Measurements from ENCODE around the gene ERP27. TPM values are rescaled to one million over a fixed set of nuclear protein-coding genes. Genes with fewer than 3 reads are reported as not detected.

Gene ERP27
- total RNA-seq, 1 donor from 2014 or later: 0.13 TPM

GRCh38 chr12:14879222-14879933 lies 59.0 kb downstream of the ERP27 start:
- Histone ChIP-seq H3K36me3 (ENCODE audit: control insufficient read depth, insufficient read depth, low read length) (no peaks in the 10 kb centered on the region), H3K4me3 (ENCODE audit: low read depth, low read length) (no peak overlapping the region), H3K27me3 (ENCODE audit: control insufficient read depth, insufficient read depth, low read length) (no peaks in the 10 kb centered on the region)
- DNase-seq (ENCODE audit: low read depth): no peak
- TF ChIP-seq CTCF (IDR thresholded peaks at IDR 0.05; ENCODE audit: insufficient read depth, low read length, poor library complexity, severe bottlenecking): no peak

DNA sequence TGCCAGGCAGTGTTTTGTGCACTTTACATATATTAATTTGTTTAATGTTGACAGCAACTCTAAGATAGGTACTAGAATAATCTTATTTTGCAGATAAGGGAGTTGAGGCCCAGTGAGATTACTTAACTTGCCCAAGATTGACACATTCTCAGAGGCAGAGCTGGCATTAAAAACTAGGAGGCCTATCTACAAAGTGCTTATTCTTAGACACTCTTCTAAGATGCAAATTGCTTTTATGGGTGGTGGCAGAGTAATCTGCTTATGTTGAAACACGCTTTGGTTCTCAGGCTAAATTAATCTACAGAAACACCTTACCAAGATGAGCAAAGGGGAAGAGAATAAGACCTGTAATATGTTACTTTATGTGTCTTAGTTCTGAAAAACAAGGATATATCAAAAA lies 59.8 kb downstream of the ERP27 start:
- H3K36me3 ChIP-seq (ENCODE audit: control insufficient read depth, insufficient read depth, low read length): no peaks in the 10 kb centered on the region
- no peak for DNase-seq (ENCODE audit: low read depth)
- no peak for TF ChIP-seq CTCF (IDR thresholded peaks at IDR 0.05; ENCODE audit: insufficient read depth, low read length, poor library complexity, severe bottlenecking)
- no peak overlapping the region for H3K4me3 ChIP-seq (ENCODE audit: low read depth, low read length)
- no peaks in the 10 kb centered on the region for H3K27me3 ChIP-seq (ENCODE audit: control insufficient read depth, insufficient read depth, low read length)

DNA sequence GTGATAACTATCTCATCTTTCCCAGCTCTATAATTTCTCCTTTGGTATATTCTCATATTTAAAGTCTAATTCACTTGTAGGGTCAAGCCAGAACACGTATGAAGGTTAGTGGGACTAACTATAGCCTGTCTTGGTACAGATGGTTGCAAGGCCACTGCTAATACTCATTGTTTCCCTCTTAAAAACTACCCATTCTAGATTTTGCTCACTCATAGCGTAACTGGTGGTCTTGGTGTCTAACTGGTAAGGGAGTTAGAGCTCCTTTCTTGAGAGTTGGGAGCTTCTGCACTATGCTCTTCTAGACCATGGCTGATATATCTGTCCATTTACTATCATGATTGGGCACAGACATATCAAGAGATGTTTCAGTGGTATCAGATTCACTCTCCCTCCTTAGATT lies 61.5 kb downstream of the ERP27 start:
- no peak for DNase-seq (ENCODE audit: low read depth)
- Histone ChIP-seq H3K4me3 (ENCODE audit: low read depth, low read length) (no peak overlapping the region), H3K36me3 (ENCODE audit: control insufficient read depth, insufficient read depth, low read length) (no peaks in the 10 kb centered on the region), H3K27me3 (ENCODE audit: control insufficient read depth, insufficient read depth, low read length) (no peaks in the 10 kb centered on the region)
- no peak for TF ChIP-seq CTCF (IDR thresholded peaks at IDR 0.05; ENCODE audit: insufficient read depth, low read length, poor library complexity, severe bottlenecking)

- no peaks in the 10 kb centered on the region for H3K27me3 ChIP-seq (ENCODE audit: control insufficient read depth, insufficient read depth, low read length)
- no peak for TF ChIP-seq CTCF (IDR thresholded peaks at IDR 0.05; ENCODE audit: insufficient read depth, low read length, poor library complexity, severe bottlenecking)
- no peak for DNase-seq (ENCODE audit: low read depth)
- H3K4me3 ChIP-seq (ENCODE audit: low read depth, low read length): no peak overlapping the region
- H3K36me3 ChIP-seq (ENCODE audit: control insufficient read depth, insufficient read depth, low read length): no peaks in the 10 kb centered on the region
These were observed 63.5 kb downstream of the ERP27 start for GRCh38 chr12:14874882-14875281.

- H3K27me3 ChIP-seq (ENCODE audit: control insufficient read depth, insufficient read depth, low read length): no peaks in the 10 kb centered on the region
- TF ChIP-seq CTCF (IDR thresholded peaks at IDR 0.05; ENCODE audit: insufficient read depth, low read length, poor library complexity, severe bottlenecking): no peak
- no peak for DNase-seq (ENCODE audit: low read depth)
- no peaks in the 10 kb centered on the region for H3K36me3 ChIP-seq (ENCODE audit: control insufficient read depth, insufficient read depth, low read length)
- no peak overlapping the region for H3K4me3 ChIP-seq (ENCODE audit: low read depth, low read length)
These were observed 64.7 kb downstream of the ERP27 start for GRCh38 chr12:14873440-14874185.
